Right atrium auricular region (tissue), 2 donors: ENCODE measurements around the gene UBE2U. TPM values are rescaled to one million over a fixed set of nuclear protein-coding genes. Genes with fewer than 3 reads are reported as not detected.

ENCODE experiments used
- DNase-seq: peaks from one replicate; pipeline ENCODE4 v3.0.0-alpha.2; 2019; ENCODE audit warnings: low spot score
- H3K27ac ChIP-seq, 2 donors: fragments of 200-600 bp; sonication (generic); 1 replicate in 1 of 2; 2 replicates in 1 of 2; pipeline ENCODE4 v1.5.1; 2016 to 2019
- H3K27me3 ChIP-seq, 2 donors: fragments of 200-600 bp; sonication (generic); one replicate each; pipeline versions ENCODE4 v1.5.1 to v1.6.0; 2017 to 2019
- H3K36me3 ChIP-seq: fragments of 200-600 bp; sonication (generic); one replicate; pipeline ENCODE4 v1.5.1; 2016
- H3K4me1 ChIP-seq, 2 donors: fragments of 200-600 bp; sonication (generic); one replicate each; pipeline versions ENCODE4 v1.5.1 to v1.6.0; 2017 to 2019
- H3K4me3 ChIP-seq, 2 donors: fragments of 200-600 bp; sonication (generic); 1 replicate in 1 of 2; 2 replicates in 1 of 2; pipeline ENCODE4 v1.5.1; 2017 to 2019; ENCODE audit warnings: mild to moderate bottlenecking in 1 of 2, moderate library complexity in 1 of 2
- H3K9me3 ChIP-seq, 2 donors: fragments of 200-600 bp; sonication (generic); one replicate each; pipeline ENCODE4 v1.5.1; 2019
- CTCF ChIP-seq, 2 donors: fragments of 200-600 bp; sonication (generic); IDR thresholded peaks; one replicate each; pipeline ENCODE4 v1.5.1; 2019; ENCODE audit warnings: antibody characterized with exemption in 2 of 2
- total RNA-seq, 2 donors: library from RNA; depleted of rRNA; stranded (reverse); fragments of >200 nt; gene quantifications; one replicate each; pipeline ENCODE4 v1.1.0, GENCODE V29; 2016

Gene UBE2U
- total RNA-seq, 2 donors from 2014 or later, result not detected

GRCh38 chr1:64228167-64228957 is 24.9 kb downstream of the UBE2U start:
- peaks cover 0 to 4% of the 10 kb centered on the region in 2 donors for H3K4me1 ChIP-seq
- H3K27ac ChIP-seq, result no peak overlapping the region
- no peak overlapping the region for H3K4me3 ChIP-seq
- no peaks in the 10 kb centered on the region for H3K36me3 ChIP-seq
- no peak for TF ChIP-seq CTCF (IDR thresholded peaks at IDR 0.05)
- H3K27me3 ChIP-seq, result no peaks in the 10 kb centered on the region
- H3K9me3 ChIP-seq, result no peaks in the 10 kb centered on the region
- DNase-seq, result no peak

- Histone ChIP-seq H3K9me3 (no peaks in the 10 kb centered on the region), H3K36me3 (no peaks in the 10 kb centered on the region)
Measured at GRCh38 chr1:64229307-64229706, 25.9 kb downstream of the UBE2U start.

GRCh38 chr1:64231153-64231552 is 27.7 kb downstream of the UBE2U start:
- DNase-seq, result no peak
- H3K9me3 ChIP-seq, result no peaks in the 10 kb centered on the region

More at GRCh38 chr1:64229307-64229706, 25.9 kb downstream of the UBE2U start:
- no peak for DNase-seq
- peaks cover 0 to 4% of the 10 kb centered on the region in 2 donors for H3K4me1 ChIP-seq
- H3K27ac ChIP-seq, result no peak overlapping the region
- H3K27me3 ChIP-seq, result no peaks in the 10 kb centered on the region
- no peak for TF ChIP-seq CTCF (IDR thresholded peaks at IDR 0.05)
- no peak overlapping the region for H3K4me3 ChIP-seq

GRCh38 chr1:64231654-64232053 is 28.2 kb downstream of the UBE2U start:
- H3K4me3 ChIP-seq, result no peak overlapping the region
- DNase-seq, result no peak
- H3K4me1 ChIP-seq, result peaks cover 0 to 4% of the 10 kb centered on the region in 2 donors
- H3K27me3 ChIP-seq, result no peaks in the 10 kb centered on the region
- H3K9me3 ChIP-seq, result no peaks in the 10 kb centered on the region
- TF ChIP-seq CTCF (IDR thresholded peaks at IDR 0.05), result no peak
- H3K36me3 ChIP-seq, result no peaks in the 10 kb centered on the region
- H3K27ac ChIP-seq, result no peak overlapping the region

More at GRCh38 chr1:64231153-64231552, 27.7 kb downstream of the UBE2U start:
- Histone ChIP-seq H3K36me3 (no peaks in the 10 kb centered on the region), H3K4me3 (no peak overlapping the region), H3K27me3 (no peaks in the 10 kb centered on the region), H3K4me1 (peaks cover 0 to 4% of the 10 kb centered on the region in 2 donors), H3K27ac (no peak overlapping the region)
- no peak for TF ChIP-seq CTCF (IDR thresholded peaks at IDR 0.05)

- Histone ChIP-seq H3K27me3 (no peaks in the 10 kb centered on the region), H3K9me3 (no peaks in the 10 kb centered on the region), H3K4me1 (no peaks in the 10 kb centered on the region), H3K36me3 (no peaks in the 10 kb centered on the region), H3K4me3 (no peak overlapping the region), H3K27ac (no peak overlapping the region)
- no peak for DNase-seq
- TF ChIP-seq CTCF (IDR thresholded peaks at IDR 0.05), result no peak
Measured at GRCh38 chr1:64234714-64235113, 31.3 kb downstream of the UBE2U start.
